IMR-90 (cell line): ENCODE measurements around the gene TRAPPC4.
"Not testable (repeated sequence)": the region's sequence is repeated elsewhere in the genome, so short reads cannot be mapped to it uniquely, and the experiment has no call there.

Experiments
- CHD1 ChIP-seq: IDR thresholded peaks from 2 replicates; pipeline ENCODE4 v1.6.1; 2012; ENCODE audit warnings: low read depth, low read length, improper control_type of control experiment
- CTCF ChIP-seq: conservative IDR thresholded peaks from 2 replicates; pipeline ENCODE4 v1.5.1; 2012; ENCODE audit warnings: mild to moderate bottlenecking, low read depth, low read length, improper control_type of control experiment
- FOS ChIP-seq: fragments of 150-350 bp; IDR thresholded peaks from 2 replicates; pipeline ENCODE4 v1.6.1; 2016; ENCODE audit warnings: low read depth, low read length
- MAFK ChIP-seq: IDR thresholded peaks from 2 replicates; pipeline ENCODE4 v1.6.1; 2012; ENCODE audit warnings: low read depth, low read length, improper control_type of control experiment
- POLR2A ChIP-seq: IDR thresholded peaks from 2 replicates; pipeline ENCODE4 v1.6.1; 2012; ENCODE audit warnings: mild to moderate bottlenecking, low read depth, low read length
- SMC3 ChIP-seq: fragments of 150-350 bp; IDR thresholded peaks from 2 replicates; pipeline ENCODE4 v1.6.1; 2016; ENCODE audit warnings: low read depth, mild to moderate bottlenecking, antibody characterized with exemption, low read length, moderate library complexity

- TF ChIP-seq CTCF, CHD1, SMC3, MAFK, POLR2A, FOS: not testable (repeated sequence)
These were observed 34.2 kb upstream of the TRAPPC4 start for GRCh38 chr11:118984337-118984736.
